Common myeloid progenitor, CD34-positive (primary cell): ENCODE measurements around the gene BLID.

Source experiments
- CTCF ChIA-PET: fragments of 350-600 bp; sonication (Branson Sonifier 250); formaldehyde crosslinking; loops from one replicate; lab custom pipeline; 2021; ENCODE audit warnings: antibody characterized with exemption; lab: Charles Lee
- POLR2A ChIA-PET: fragments of 350-600 bp; sonication (Branson Sonifier 250); formaldehyde crosslinking; loops from one replicate; lab custom pipeline; 2021; ENCODE audit warnings: antibody characterized with exemption; lab: Charles Lee
- DNase-seq, 3 donors: peaks; one replicate each; pipeline versions ENCODE4 v3.0.0 to v3.0.0-alpha.2; 2013
- H3K27ac ChIP-seq, 2 experiments: 1 replicate in 1 of 2; 2 replicates in 1 of 2; pipeline ENCODE4 v1.7.0; 2013; ENCODE audit warnings: inconsistent platforms in 2 of 2, low read length in 2 of 2, mild to moderate bottlenecking in 2 of 2, low read depth in 1 of 2, moderate library complexity in 1 of 2; ENCODE audit not compliant: severe bottlenecking in 2 of 2, insufficient read depth in 1 of 2, poor library complexity in 1 of 2
- H3K27me3 ChIP-seq, 5 experiments: replicated peaks in 2 of 5; 1 replicate in 3 of 5; 2 replicates in 2 of 5; pipeline versions ENCODE4 v1.6.1 to v1.7.0; 2013; ENCODE audit warnings: low read length in 4 of 5, mild to moderate bottlenecking in 2 of 5, moderate library complexity in 2 of 5, inconsistent platforms in 1 of 5; ENCODE audit not compliant: insufficient read depth in 5 of 5, control insufficient read depth in 4 of 5
- H3K36me3 ChIP-seq, 4 experiments: 1 replicate in 2 of 4; 2 replicates in 2 of 4; pipeline versions ENCODE4 v1.6.1 to v1.7.0; 2013; ENCODE audit warnings: low read length in 3 of 4, control low read depth in 1 of 4, mild to moderate bottlenecking in 1 of 4; ENCODE audit not compliant: control insufficient read depth in 4 of 4, insufficient read depth in 4 of 4
- H3K4me1 ChIP-seq, 4 experiments: 1 replicate in 3 of 4; 2 replicates in 1 of 4; pipeline versions ENCODE4 v1.6.1 to v1.7.1; 2013; ENCODE audit warnings: low read length in 3 of 4, mild to moderate bottlenecking in 3 of 4, control low read depth in 1 of 4, inconsistent platforms in 1 of 4, moderate library complexity in 1 of 4; ENCODE audit not compliant: control insufficient read depth in 4 of 4, insufficient read depth in 4 of 4; ENCODE audit errors: control extremely low read depth in 1 of 4
- H3K4me3 ChIP-seq, 7 experiments: 1 replicate in 4 of 7; 2 replicates in 3 of 7; pipeline versions ENCODE4 v1.5.1 to v1.7.0; 2013; ENCODE audit warnings: mild to moderate bottlenecking in 7 of 7, low read length in 6 of 7, moderate library complexity in 6 of 7, inconsistent platforms in 2 of 7, low read depth in 2 of 7, control low read depth in 1 of 7; ENCODE audit not compliant: insufficient read depth in 4 of 7, control insufficient read depth in 1 of 7; ENCODE audit errors: extremely low read depth in 1 of 7
- H3K9me3 ChIP-seq, 5 experiments: 1 replicate in 4 of 5; 2 replicates in 1 of 5; pipeline versions ENCODE4 v1.6.1 to v1.7.1; 2013; ENCODE audit warnings: low read length in 4 of 5, mild to moderate bottlenecking in 2 of 5, inconsistent platforms in 1 of 5, low read depth in 1 of 5, moderate library complexity in 1 of 5; ENCODE audit not compliant: control insufficient read depth in 4 of 5, insufficient read depth in 2 of 5; ENCODE audit errors: control extremely low read depth in 1 of 5
- WGBS: methylation state at CpG from one replicate; pipeline ENCODE4 v1.1.5; 2013; ENCODE audit not compliant: insufficient coverage; 5-methylcytosine and 5-hydroxymethylcytosine counted together

The BLID gene

GRCh38 chr11:122101625-122102291 is 14.3 kb downstream of the BLID start:
- H3K27ac ChIP-seq = no peak overlapping the region
- peak overlapping the region in 4 of 7 experiments; percentile 15 to 56 (median 38) for H3K4me3 ChIP-seq
- WGBS = 2% methylated on average over 11 of the region's 13 CpGs
- DNase-seq = peak; percentile 42 to 59 (median 52)
- POLR2A ChIA-PET = no interaction called here
- peaks cover 15 to 67% (median 24%) of the 10 kb centered on the region in 5 experiments for H3K27me3 ChIP-seq
- H3K9me3 ChIP-seq = no peaks in the 10 kb centered on the region
- H3K36me3 ChIP-seq = no peaks in the 10 kb centered on the region
- CTCF ChIA-PET = interaction anchor here (0.7 to 1.4 kb wide), 4 partner anchors 11 to 452 kb away, joined by 3 to 6 read pairs (median 4); no protein-coding TSS in a partner anchor
- H3K4me1 ChIP-seq = peaks cover 3 to 19% (median 12%) of the 10 kb centered on the region in 4 experiments

GRCh38 chr11:122100756-122101080 is 15.3 kb downstream of the BLID start:
- POLR2A ChIA-PET = no interaction called here
- H3K27ac ChIP-seq = no peak overlapping the region
- H3K27me3 ChIP-seq = peaks cover 15 to 70% (median 24%) of the 10 kb centered on the region in 5 experiments
- DNase-seq = peak in 2 of 3 donors; percentile 17 to 23
- peaks cover 3 to 19% (median 12%) of the 10 kb centered on the region in 4 experiments for H3K4me1 ChIP-seq
- H3K36me3 ChIP-seq = no peaks in the 10 kb centered on the region
- peak overlapping the region in 5 of 7 experiments; percentile 11 to 64 (median 41) for H3K4me3 ChIP-seq
- 10% methylated on average over 2 of the region's 11 CpGs for WGBS
- no peaks in the 10 kb centered on the region for H3K9me3 ChIP-seq
- CTCF ChIA-PET = interaction anchor here (0.6 to 0.9 kb wide), 3 partner anchors 11 to 16 kb away, joined by 3 to 4 read pairs (median 3); no protein-coding TSS in a partner anchor

DNA sequence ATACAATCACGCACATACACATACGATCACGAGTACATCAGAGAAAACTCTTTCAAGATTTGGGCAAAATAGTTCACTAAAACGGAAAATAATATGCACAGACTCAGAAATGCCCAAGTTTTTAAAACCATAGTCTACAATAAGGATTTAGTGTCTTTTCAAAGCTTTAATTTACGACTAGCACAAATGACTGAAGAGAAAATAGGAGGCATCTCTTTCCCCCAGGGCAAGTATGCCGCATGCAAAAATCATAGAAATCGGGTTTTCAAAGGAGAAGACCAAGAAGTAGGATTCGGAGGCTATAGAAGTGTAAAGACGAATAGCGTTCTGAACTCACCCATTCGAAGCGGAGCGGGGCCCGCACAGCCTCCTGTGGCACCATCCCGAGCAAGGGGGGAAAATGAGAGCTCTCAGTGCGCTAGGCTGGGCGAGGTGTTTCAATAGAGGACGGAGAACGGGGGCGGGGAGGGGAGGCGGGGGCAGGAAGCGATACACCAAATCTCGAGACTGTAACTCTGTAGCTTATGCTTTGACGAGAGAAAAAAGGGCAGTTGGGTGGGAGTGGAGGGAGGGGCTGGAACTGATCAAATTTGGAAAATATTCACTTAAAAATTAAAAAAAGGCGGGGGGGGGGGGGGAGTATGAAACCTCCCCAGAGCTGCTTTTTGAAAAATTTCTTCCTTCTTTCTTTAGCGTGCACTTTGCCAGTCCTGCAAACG is 15.8 kb downstream of the BLID start:
- WGBS = 14% methylated on average over 22 of the region's 27 CpGs
- H3K4me3 ChIP-seq = peak overlapping the region in 4 of 7 experiments; percentile 40 to 64 (median 44)
- peaks cover 3 to 19% (median 12%) of the 10 kb centered on the region in 4 experiments for H3K4me1 ChIP-seq
- H3K27ac ChIP-seq = no peak overlapping the region
- ChIA-PET CTCF (interaction anchor here (0.6 to 1.0 kb wide), 4 partner anchors 11 to 45 kb away, joined by 3 to 4 read pairs (median 3); no protein-coding TSS in a partner anchor), POLR2A (no interaction called here)
- no peaks in the 10 kb centered on the region for H3K36me3 ChIP-seq
- peak in 2 of 3 donors; percentile 22 to 36 for DNase-seq
- no peaks in the 10 kb centered on the region for H3K9me3 ChIP-seq
- H3K27me3 ChIP-seq = peaks cover 15 to 70% (median 24%) of the 10 kb centered on the region in 5 experiments

GRCh38 chr11:122099374-122100036 is 16.5 kb downstream of the BLID start:
- 71% methylated on average over 13 of the region's 13 CpGs for WGBS
- Histone ChIP-seq H3K9me3 (no peaks in the 10 kb centered on the region), H3K27me3 (peaks cover 15 to 75% (median 24%) of the 10 kb centered on the region in 5 experiments), H3K27ac (no peak overlapping the region), H3K36me3 (no peaks in the 10 kb centered on the region), H3K4me1 (peaks cover 3 to 19% (median 12%) of the 10 kb centered on the region in 4 experiments), H3K4me3 (no peak overlapping the region)
- ChIA-PET CTCF (interaction anchor here (1.0 kb wide), 1 partner anchor 44 kb away, joined by 3 read pairs; no protein-coding TSS in a partner anchor), POLR2A (no interaction called here)
- DNase-seq = peak in 1 of 3 donors; percentile 10

GRCh38 chr11:122098261-122098980 is 17.6 kb downstream of the BLID start:
- peaks cover 3 to 19% (median 12%) of the 10 kb centered on the region in 4 experiments for H3K4me1 ChIP-seq
- no peak overlapping the region for H3K4me3 ChIP-seq
- ChIA-PET POLR2A (no interaction called here), CTCF (no interaction called here)
- no CpG with 5 or more reads among the region's 7 CpGs for WGBS
- H3K36me3 ChIP-seq = no peaks in the 10 kb centered on the region
- H3K9me3 ChIP-seq = no peaks in the 10 kb centered on the region
- no peak overlapping the region for H3K27ac ChIP-seq
- DNase-seq = no peak
- peaks cover 15 to 72% (median 29%) of the 10 kb centered on the region in 5 experiments for H3K27me3 ChIP-seq

DNA sequence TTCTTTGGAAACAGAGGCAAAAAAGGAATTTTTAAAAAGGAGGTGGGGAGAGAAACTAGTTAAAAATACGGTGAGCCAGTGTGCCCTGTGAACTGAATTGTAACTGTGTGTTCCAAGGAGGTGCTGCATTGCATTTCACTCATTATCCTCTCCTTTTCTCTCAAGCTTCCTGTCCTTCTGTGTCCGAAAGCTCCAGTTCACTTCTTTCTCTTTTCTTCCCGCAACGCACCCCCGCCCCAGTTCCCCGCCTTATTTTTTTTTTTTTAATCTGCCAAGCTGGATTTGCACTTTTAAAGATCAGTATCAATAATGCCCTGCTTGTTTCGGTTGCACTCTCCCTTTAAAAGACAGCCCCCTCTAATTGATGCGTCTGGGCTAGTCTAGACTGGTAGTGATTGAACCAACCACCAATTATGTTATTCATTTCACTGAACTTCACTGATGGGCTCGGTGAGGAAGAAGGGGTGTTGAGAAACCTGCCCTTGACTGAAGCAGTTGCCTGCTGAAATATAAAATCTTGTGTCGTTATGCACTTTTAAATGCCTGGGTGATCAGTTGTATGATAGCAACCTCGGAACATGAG is 18.5 kb downstream of the BLID start:
- Histone ChIP-seq H3K4me3 (no peak overlapping the region), H3K27me3 (peaks cover 15 to 66% (median 26%) of the 10 kb centered on the region in 5 experiments), H3K36me3 (no peaks in the 10 kb centered on the region), H3K27ac (no peak overlapping the region), H3K9me3 (no peaks in the 10 kb centered on the region), H3K4me1 (peaks cover 3 to 19% (median 12%) of the 10 kb centered on the region in 4 experiments)
- POLR2A ChIA-PET = no interaction called here
- no peak for DNase-seq
- CTCF ChIA-PET = interaction anchor here (1.1 kb wide), 1 partner anchor 11 kb away, joined by 3 read pairs; no protein-coding TSS in a partner anchor
- 75% methylated on average over 4 of the region's 11 CpGs for WGBS
